Measurements from ENCODE around the gene CTPS1. TPM values are rescaled to one million over a fixed set of nuclear protein-coding genes. Genes with fewer than 3 reads are reported as not detected.

The CTPS1 gene
- total RNA-seq, 4 donors from 2014 or later = 26.6 to 38.6 (median 32.7) TPM

DNA sequence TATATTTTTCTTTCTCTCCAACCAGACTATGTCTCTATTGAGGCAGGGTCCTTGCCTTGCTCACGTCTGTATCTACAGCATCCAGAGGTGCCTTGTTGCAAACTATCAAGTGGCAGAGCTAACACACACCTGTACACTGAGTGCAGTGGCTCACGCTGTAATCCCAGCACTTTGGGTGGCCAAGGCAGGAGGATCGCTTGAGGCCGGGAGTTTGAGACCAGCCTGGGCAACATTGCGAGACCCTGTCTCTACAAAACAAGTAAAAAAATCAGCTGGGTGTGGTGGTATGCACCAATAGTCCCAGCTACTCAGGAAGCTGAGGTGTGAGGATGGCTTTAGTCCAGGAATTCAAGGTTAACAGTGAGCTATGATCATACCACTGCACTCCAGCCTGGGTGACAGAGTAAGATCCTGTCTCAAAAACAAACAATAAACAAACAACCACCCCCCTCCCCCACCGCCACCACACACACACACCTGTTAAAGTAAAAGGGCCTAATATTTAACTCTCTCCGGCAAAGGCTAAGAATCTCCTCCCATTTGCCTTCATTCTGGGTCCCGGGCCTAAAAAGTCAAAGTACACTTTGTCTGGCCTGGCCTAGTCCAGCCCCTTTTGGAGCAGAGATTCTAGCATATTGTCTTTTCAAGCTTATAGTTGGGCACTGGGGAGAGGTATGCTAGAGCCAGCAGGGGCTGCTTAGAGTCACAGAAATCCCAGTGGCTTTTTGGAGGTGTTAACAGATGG lies 51.5 kb downstream of the CTPS1 start:
- H3K9me3 ChIP-seq = no peaks in the 10 kb centered on the region
- H3K27ac ChIP-seq (replicated peaks in 1 of 4) = no peak overlapping the region
- no peak overlapping the region for H3K4me3 ChIP-seq
- H3K36me3 ChIP-seq = peaks cover 25 to 100% (median 76%) of the 10 kb centered on the region in 4 donors
- intact Hi-C loops (cut with DNase I) = no loop called here
- no peaks in the 10 kb centered on the region for H3K27me3 ChIP-seq
- DNase-seq (ENCODE audit: extremely low spot score) = no peak
- 91% methylated on average over 8 of the region's 8 CpGs for WGBS
- H3K4me1 ChIP-seq = no peaks in the 10 kb centered on the region
- TF ChIP-seq, protein P1, sequence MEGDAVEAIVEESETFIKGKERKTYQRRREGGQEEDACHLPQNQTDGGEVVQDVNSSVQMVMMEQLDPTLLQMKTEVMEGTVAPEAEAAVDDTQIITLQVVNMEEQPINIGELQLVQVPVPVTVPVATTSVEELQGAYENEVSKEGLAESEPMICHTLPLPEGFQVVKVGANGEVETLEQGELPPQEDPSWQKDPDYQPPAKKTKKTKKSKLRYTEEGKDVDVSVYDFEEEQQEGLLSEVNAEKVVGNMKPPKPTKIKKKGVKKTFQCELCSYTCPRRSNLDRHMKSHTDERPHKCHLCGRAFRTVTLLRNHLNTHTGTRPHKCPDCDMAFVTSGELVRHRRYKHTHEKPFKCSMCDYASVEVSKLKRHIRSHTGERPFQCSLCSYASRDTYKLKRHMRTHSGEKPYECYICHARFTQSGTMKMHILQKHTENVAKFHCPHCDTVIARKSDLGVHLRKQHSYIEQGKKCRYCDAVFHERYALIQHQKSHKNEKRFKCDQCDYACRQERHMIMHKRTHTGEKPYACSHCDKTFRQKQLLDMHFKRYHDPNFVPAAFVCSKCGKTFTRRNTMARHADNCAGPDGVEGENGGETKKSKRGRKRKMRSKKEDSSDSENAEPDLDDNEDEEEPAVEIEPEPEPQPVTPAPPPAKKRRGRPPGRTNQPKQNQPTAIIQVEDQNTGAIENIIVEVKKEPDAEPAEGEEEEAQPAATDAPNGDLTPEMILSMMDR (IDR thresholded peaks at IDR 0.05) = no peak
- TF ChIP-seq POLR2AphosphoS5 (IDR thresholded peaks at IDR 0.05) (no peak), EP300 (IDR thresholded peaks at IDR 0.05) (no peak)

DNA sequence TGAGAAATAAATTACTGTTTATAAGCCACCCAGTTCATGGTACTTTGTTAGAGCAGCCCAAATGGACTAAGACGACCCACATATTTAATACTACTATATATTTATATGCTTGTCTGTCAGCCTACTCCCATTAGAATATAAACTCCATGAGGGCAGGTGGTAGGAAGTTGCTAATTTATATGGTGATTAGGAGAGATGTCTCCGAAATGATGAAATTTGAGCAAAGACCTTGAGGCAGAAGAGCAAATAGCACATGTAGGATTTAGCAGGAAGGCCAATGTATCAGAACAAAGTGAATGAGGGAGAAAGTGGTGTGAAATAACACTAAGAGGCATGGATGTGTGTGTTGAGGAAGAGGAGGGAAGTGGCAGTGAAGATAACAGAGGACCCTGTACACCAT lies 52.7 kb downstream of the CTPS1 start:
- intact Hi-C loops (cut with DNase I) = no loop called here
- no peak for DNase-seq (ENCODE audit: extremely low spot score)
- H3K36me3 ChIP-seq = peaks cover 26 to 100% (median 78%) of the 10 kb centered on the region in 4 donors
- no peak overlapping the region for H3K4me3 ChIP-seq
- no peaks in the 10 kb centered on the region for H3K4me1 ChIP-seq
- H3K27me3 ChIP-seq = no peaks in the 10 kb centered on the region
- WGBS = 73% methylated on average over 2 of the region's 2 CpGs
- no peaks in the 10 kb centered on the region for H3K9me3 ChIP-seq
- no peak for TF ChIP-seq EP300 (IDR thresholded peaks at IDR 0.05)
- no peak for TF ChIP-seq POLR2A (IDR thresholded peaks at IDR 0.05; ENCODE audit: low read depth)
- no peak for TF ChIP-seq POLR2AphosphoS5 (IDR thresholded peaks at IDR 0.05)
- no peak overlapping the region for H3K27ac ChIP-seq (replicated peaks in 1 of 4)

DNA sequence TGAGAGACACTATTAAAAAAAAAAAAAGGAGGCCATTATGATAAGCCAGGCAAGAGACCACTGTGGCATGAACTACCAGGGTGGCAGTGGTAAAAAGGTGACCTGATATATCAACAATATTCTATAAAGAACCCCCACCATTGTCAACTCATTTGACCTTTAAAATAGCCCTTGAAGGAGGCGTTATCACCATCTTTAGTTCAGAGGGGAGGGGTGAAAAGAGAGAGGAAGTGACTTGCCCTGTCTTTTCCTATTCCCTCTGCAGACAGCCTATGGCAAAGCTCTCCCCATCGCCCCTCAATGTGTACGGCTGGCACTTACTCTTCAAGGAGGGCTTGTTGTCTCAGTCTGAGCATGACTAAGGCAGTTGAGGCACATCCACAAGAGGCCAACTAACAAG lies 53.8 kb downstream of the CTPS1 start:
- H3K4me3 ChIP-seq = no peak overlapping the region
- no peaks in the 10 kb centered on the region for H3K9me3 ChIP-seq
- DNase-seq (ENCODE audit: extremely low spot score) = no peak
- H3K27ac ChIP-seq (replicated peaks in 1 of 4) = no peak overlapping the region
- peaks cover 20 to 100% (median 72%) of the 10 kb centered on the region in 4 donors for H3K36me3 ChIP-seq
- intact Hi-C loops (cut with DNase I) = no loop called here
- no peaks in the 10 kb centered on the region for H3K4me1 ChIP-seq
- H3K27me3 ChIP-seq = no peaks in the 10 kb centered on the region
- WGBS = 81% methylated on average over 3 of the region's 3 CpGs
- TF ChIP-seq, protein P1 (IDR thresholded peaks at IDR 0.05) = no peak
- TF ChIP-seq POLR2AphosphoS5 (IDR thresholded peaks at IDR 0.05) (no peak), EP300 (IDR thresholded peaks at IDR 0.05) (no peak), POLR2A (IDR thresholded peaks at IDR 0.05; ENCODE audit: low read depth) (no peak)

DNA sequence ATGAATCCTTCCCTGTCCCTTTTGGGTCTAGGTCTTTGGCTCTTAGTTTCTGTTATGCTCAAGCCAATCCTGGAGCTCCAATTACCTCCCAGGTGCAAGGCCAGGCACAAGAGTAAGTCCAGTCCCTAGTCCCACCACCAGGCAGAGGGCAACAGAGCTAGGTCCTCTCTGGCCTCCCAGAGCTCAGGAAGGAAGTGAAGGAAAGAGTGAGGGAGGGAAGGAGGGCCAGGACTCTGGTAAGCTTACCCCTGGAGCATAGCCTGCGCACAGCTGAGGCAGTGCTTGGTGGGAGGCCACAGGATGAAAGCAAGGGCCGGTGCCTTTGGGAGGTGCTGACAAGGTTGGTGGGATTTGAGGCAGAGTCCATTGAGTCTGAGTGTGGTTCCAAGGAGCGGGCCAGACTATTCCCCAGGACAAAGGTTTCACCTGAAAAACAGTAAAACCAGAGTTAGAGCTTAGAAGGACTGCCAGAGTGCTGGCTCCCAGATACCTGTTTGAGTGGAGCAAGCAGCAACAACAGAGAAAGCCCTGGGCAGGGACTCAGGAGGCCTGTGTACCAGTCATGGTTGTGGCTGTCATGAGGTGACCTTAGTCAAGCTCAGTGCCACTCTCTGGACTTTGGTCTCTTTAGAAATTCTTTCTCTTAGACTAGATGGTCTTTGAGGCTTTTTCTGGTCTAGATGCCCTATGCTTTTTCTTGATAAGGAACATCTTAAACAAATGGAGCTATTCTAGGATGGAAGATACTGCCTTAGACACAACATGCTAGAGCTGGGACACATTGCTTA lies 57.8 kb downstream of the CTPS1 start:
- no peak overlapping the region for H3K4me3 ChIP-seq
- H3K27ac ChIP-seq (replicated peaks in 1 of 4) = no peak overlapping the region
- no peaks in the 10 kb centered on the region for H3K27me3 ChIP-seq
- WGBS = 100% methylated on average over 3 of the region's 3 CpGs
- DNase-seq (ENCODE audit: extremely low spot score) = no peak
- TF ChIP-seq EP300 (IDR thresholded peaks at IDR 0.05) (no peak), POLR2A (IDR thresholded peaks at IDR 0.05; ENCODE audit: low read depth) (no peak), POLR2AphosphoS5 (IDR thresholded peaks at IDR 0.05) (no peak)
- TF ChIP-seq, protein P1 (IDR thresholded peaks at IDR 0.05) = no peak
- intact Hi-C loops (cut with DNase I) = no loop called here
- peaks cover 22 to 92% (median 65%) of the 10 kb centered on the region in 4 donors for H3K36me3 ChIP-seq
- H3K9me3 ChIP-seq = no peaks in the 10 kb centered on the region
- H3K4me1 ChIP-seq = no peaks in the 10 kb centered on the region

DNA sequence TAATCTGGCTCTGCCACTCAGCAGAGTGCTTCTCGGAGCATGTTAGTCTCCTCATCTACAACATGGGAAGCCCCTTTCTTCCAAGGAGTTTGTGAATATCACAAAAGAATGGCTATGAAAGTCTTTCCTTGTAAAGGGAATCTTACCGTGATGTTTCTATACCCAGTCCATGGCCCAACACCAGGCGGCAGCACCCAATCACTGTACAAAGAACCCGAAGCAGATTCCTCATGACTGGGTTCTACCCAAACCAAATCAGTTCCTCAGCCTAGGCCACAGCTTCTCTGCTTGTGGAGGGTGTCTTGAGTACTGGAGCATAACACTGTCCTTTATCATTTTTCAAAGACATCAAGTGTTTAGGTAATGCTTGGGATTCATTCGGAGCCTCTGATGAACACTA lies 58.6 kb downstream of the CTPS1 start:
- peaks cover 19 to 92% (median 58%) of the 10 kb centered on the region in 4 donors for H3K36me3 ChIP-seq
- no peaks in the 10 kb centered on the region for H3K4me1 ChIP-seq
- 95% methylated on average over 5 of the region's 5 CpGs for WGBS
- intact Hi-C loops (cut with DNase I) = no loop called here
- H3K27me3 ChIP-seq = no peaks in the 10 kb centered on the region
- DNase-seq (ENCODE audit: extremely low spot score) = no peak
- H3K4me3 ChIP-seq = no peak overlapping the region
- TF ChIP-seq POLR2AphosphoS5 (IDR thresholded peaks at IDR 0.05) = no peak
- TF ChIP-seq EP300 (IDR thresholded peaks at IDR 0.05) = no peak
- no peak for TF ChIP-seq POLR2A (IDR thresholded peaks at IDR 0.05; ENCODE audit: low read depth)
- no peaks in the 10 kb centered on the region for H3K9me3 ChIP-seq
- no peak overlapping the region for H3K27ac ChIP-seq (replicated peaks in 1 of 4)
